CD4-positive, alpha-beta memory T cell (primary cell): ENCODE results near the gene FOXP1. TPM values are rescaled to one million over a fixed set of nuclear protein-coding genes. Genes with fewer than 3 reads are reported as not detected.

Experiments
- CTCF ChIA-PET: fragments of 350-600 bp; sonication (Branson Sonifier 250); formaldehyde crosslinking; loops from one replicate; lab custom pipeline; 2021; ENCODE audit warnings: inconsistent platforms; ENCODE audit not compliant: partially characterized antibody; lab: Charles Lee
- POLR2A ChIA-PET: fragments of 350-600 bp; sonication (Branson Sonifier 250); formaldehyde crosslinking; loops from one replicate; lab custom pipeline; 2021; ENCODE audit not compliant: partially characterized antibody; lab: Charles Lee
- DNase-seq, 5 donors: peaks; one replicate each; pipeline versions ENCODE4 v3.0.0 to v3.0.0-alpha.2; 2020 to 2022; ENCODE audit warnings: mixed read lengths in 1 of 5
- H3K27ac ChIP-seq: one replicate; pipeline ENCODE4 v1.7.0; 2013; ENCODE audit warnings: low read depth, low read length
- H3K27me3 ChIP-seq: 2 replicates; pipeline ENCODE4 v1.7.0; 2013; ENCODE audit warnings: mild to moderate bottlenecking, low read length, moderate library complexity; ENCODE audit not compliant: insufficient read depth
- H3K36me3 ChIP-seq: 2 replicates; pipeline ENCODE4 v1.7.0; 2013; ENCODE audit warnings: mild to moderate bottlenecking, low read length, moderate library complexity; ENCODE audit not compliant: insufficient read depth
- H3K4me1 ChIP-seq: 2 replicates; pipeline ENCODE4 v1.7.0; 2013; ENCODE audit warnings: mild to moderate bottlenecking, low read length, moderate library complexity; ENCODE audit not compliant: insufficient read depth
- H3K4me3 ChIP-seq, 2 donors: one replicate each; pipeline ENCODE4 v1.7.0; 2013; ENCODE audit warnings: low read length in 2 of 2, mild to moderate bottlenecking in 1 of 2
- H3K9me3 ChIP-seq, 2 donors: one replicate each; pipeline ENCODE4 v1.7.0; 2013; ENCODE audit warnings: low read length in 2 of 2, control low read depth in 1 of 2; ENCODE audit not compliant: control insufficient read depth in 1 of 2
- H3K27ac Mint-ChIP-seq, 7 donors: one replicate each; pipeline ENCODE4 v1.8.0; 2020 to 2021; ENCODE audit warnings: mixed read lengths in 7 of 7, mild to moderate bottlenecking in 6 of 7, inconsistent platforms in 3 of 7, moderate library complexity in 3 of 7
- H3K27me3 Mint-ChIP-seq, 2 donors: one replicate each; pipeline ENCODE4 v1.8.0; 2020 to 2021; ENCODE audit warnings: mixed read lengths in 2 of 2
- H3K36me3 Mint-ChIP-seq, 2 donors: one replicate each; pipeline ENCODE4 v1.8.0; 2020 to 2021; ENCODE audit warnings: mixed read lengths in 2 of 2, inconsistent platforms in 1 of 2, mild to moderate bottlenecking in 1 of 2
- H3K4me1 Mint-ChIP-seq, 4 donors: one replicate each; pipeline ENCODE4 v1.8.0; 2020 to 2021; ENCODE audit warnings: mixed read lengths in 4 of 4, mild to moderate bottlenecking in 1 of 4
- H3K4me3 Mint-ChIP-seq, 8 donors: one replicate each; pipeline ENCODE4 v1.8.0; 2020 to 2021; ENCODE audit warnings: mixed read lengths in 8 of 8, mild to moderate bottlenecking in 7 of 8, moderate library complexity in 6 of 8, inconsistent platforms in 3 of 8
- H3K9me3 Mint-ChIP-seq, 8 donors: one replicate each; pipeline ENCODE4 v1.8.0; 2020 to 2021; ENCODE audit warnings: mixed read lengths in 8 of 8, mild to moderate bottlenecking in 5 of 8, inconsistent platforms in 3 of 8, moderate library complexity in 1 of 8
- intact Hi-C: fragments of 100-400 bp; cut with micrococcal nuclease; formaldehyde crosslinking; loops from one replicate; pipeline ENCODE4 v1.15.1; 2023
- polyA plus RNA-seq, 2 donors: library from polyadenylated mRNA; unstranded; fragments of 300-500 nt; fragmentation: Illumina TruSeq; gene quantifications; one replicate each; pipeline ENCODE4 v1.2.3, GENCODE V29; 2021
- total RNA-seq, 2 experiments: library from RNA; stranded (reverse); gene quantifications; one replicate each; pipeline ENCODE4 v1.2.3, GENCODE V29; 2021

Gene FOXP1
- total and polyA plus RNA-seq, 4 experiments from 2014 or later: 189 to 348 (median 279) TPM

DNA sequence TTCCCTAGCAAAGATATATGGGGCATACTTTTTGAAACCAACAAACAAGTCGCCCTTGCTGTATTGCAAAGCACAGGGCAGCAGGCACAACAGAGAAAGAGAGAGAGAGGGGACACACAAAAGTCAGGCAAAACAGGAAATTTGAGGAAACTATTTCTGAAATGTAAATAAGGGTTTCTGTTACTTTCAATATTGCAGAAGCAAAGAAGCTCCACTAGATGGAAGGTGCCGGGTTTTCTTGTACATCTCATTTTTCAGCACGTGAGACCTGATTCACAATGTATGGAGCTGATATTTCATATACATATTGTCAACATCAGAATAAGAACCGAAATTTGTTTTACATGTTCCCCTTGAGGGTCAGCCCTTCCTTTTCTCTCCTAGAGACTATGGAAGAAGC is 127.4 kb downstream of the FOXP1 start:
- Mint-ChIP-seq H3K27ac (peak overlapping the region; percentile 93 to 98 (median 96)), H3K4me1 (peaks cover 80 to 98% (median 86%) of the 10 kb centered on the region in 4 donors), H3K9me3 (no peaks in the 10 kb centered on the region), H3K27me3 (no peaks in the 10 kb centered on the region), H3K4me3 (peak overlapping the region; percentile 59 to 91 (median 84)), H3K36me3 (peaks cover 17 to 20% of the 10 kb centered on the region in 2 donors)
- peak in 4 of 5 donors; percentile 40 to 47 (median 44) for DNase-seq
- intact Hi-C loops: loop anchor here (1.0 to 2.0 kb wide), 2 partner anchors 33 to 56 kb away; no protein-coding TSS in a partner anchor
- Histone ChIP-seq H3K27ac (peak overlapping the region; percentile 67), H3K27me3 (no peaks in the 10 kb centered on the region), H3K9me3 (no peaks in the 10 kb centered on the region), H3K4me1 (peaks cover 89% of the 10 kb centered on the region), H3K4me3 (peak overlapping the region; percentile 15 to 30), H3K36me3 (no peaks in the 10 kb centered on the region)
- ChIA-PET CTCF (interaction anchor here (0.7 to 3.8 kb wide), 13 partner anchors 11 to 263 kb away, joined by 3 to 23 read pairs (median 5); no protein-coding TSS in a partner anchor), POLR2A (interaction anchor here (0.9 to 6.4 kb wide), 14 partner anchors 12 to 391 kb away, joined by 3 to 102 read pairs (median 4); no protein-coding TSS in a partner anchor)

GRCh38 chr3:71454512-71455403 is 128.8 kb downstream of the FOXP1 start:
- H3K9me3 Mint-ChIP-seq: no peaks in the 10 kb centered on the region
- peak overlapping the region in 7 of 8 donors; percentile 54 to 91 (median 85) for H3K4me3 Mint-ChIP-seq
- Histone ChIP-seq H3K27me3 (no peaks in the 10 kb centered on the region), H3K27ac (peak overlapping the region; percentile 67), H3K36me3 (no peaks in the 10 kb centered on the region), H3K4me3 (peak overlapping the region in 1 of 2 donors; percentile 9), H3K9me3 (no peaks in the 10 kb centered on the region), H3K4me1 (peaks cover 98% of the 10 kb centered on the region)
- peak overlapping the region; percentile 93 to 98 (median 96) for H3K27ac Mint-ChIP-seq
- CTCF ChIA-PET: interaction anchor here (0.7 to 3.8 kb wide), 15 partner anchors 8 to 333 kb away, joined by 3 to 23 read pairs (median 4); no protein-coding TSS in a partner anchor
- peak in 2 of 5 donors; percentile 28 to 60 for DNase-seq
- POLR2A ChIA-PET: interaction anchor here (0.8 to 6.4 kb wide), 16 partner anchors 8 to 390 kb away, joined by 3 to 102 read pairs (median 4); no protein-coding TSS in a partner anchor
- no peaks in the 10 kb centered on the region for H3K27me3 Mint-ChIP-seq
- H3K36me3 Mint-ChIP-seq: peaks cover 12 to 16% of the 10 kb centered on the region in 2 donors
- H3K4me1 Mint-ChIP-seq: peaks cover 84 to 100% (median 93%) of the 10 kb centered on the region in 4 donors
- intact Hi-C loops: loop anchor here (1.0 kb wide), 1 partner anchor 10 kb away; no protein-coding TSS in a partner anchor

GRCh38 chr3:71453822-71454511 is 129.6 kb downstream of the FOXP1 start:
- Histone ChIP-seq H3K36me3 (no peaks in the 10 kb centered on the region), H3K4me3 (peak overlapping the region in 1 of 2 donors; percentile 9), H3K9me3 (no peaks in the 10 kb centered on the region), H3K27me3 (no peaks in the 10 kb centered on the region), H3K4me1 (peaks cover 100% of the 10 kb centered on the region), H3K27ac (peak overlapping the region; percentile 67)
- CTCF ChIA-PET: interaction anchor here (0.7 to 3.8 kb wide), 13 partner anchors 8 to 332 kb away, joined by 3 to 23 read pairs (median 4); no protein-coding TSS in a partner anchor
- Mint-ChIP-seq H3K36me3 (peaks cover 11 to 12% of the 10 kb centered on the region in 2 donors), H3K4me3 (peak overlapping the region; percentile 8 to 91 (median 74)), H3K27ac (peak overlapping the region; percentile 93 to 98 (median 96)), H3K4me1 (peaks cover 85 to 100% (median 94%) of the 10 kb centered on the region in 4 donors), H3K9me3 (no peaks in the 10 kb centered on the region), H3K27me3 (no peaks in the 10 kb centered on the region)
- POLR2A ChIA-PET: interaction anchor here (0.7 to 6.4 kb wide), 15 partner anchors 9 to 336 kb away, joined by 3 to 102 read pairs (median 5); no protein-coding TSS in a partner anchor
- peak in 1 of 5 donors; percentile 53 for DNase-seq
- intact Hi-C loops: loop anchor here (1.0 kb wide), 1 partner anchor 10 kb away; no protein-coding TSS in a partner anchor

DNA sequence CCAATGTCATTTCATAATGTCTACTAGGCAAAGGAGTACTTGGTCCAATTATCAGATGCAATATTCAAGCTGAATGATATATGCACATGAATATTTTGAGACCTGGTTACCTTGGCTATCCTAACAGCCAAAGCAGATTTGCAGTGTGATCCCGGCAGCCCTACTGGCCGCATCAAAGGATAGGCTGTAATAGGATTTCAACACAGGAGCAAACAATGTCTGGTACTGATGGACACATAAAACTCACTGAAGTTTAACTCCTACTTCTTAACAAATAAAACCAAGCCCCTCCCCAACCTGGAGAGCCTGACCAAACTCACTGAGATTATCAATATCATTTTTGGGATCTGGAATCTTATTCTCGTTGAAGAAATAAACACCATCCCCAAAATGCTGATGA is 130.2 kb downstream of the FOXP1 start:
- intact Hi-C loops: no loop called here
- ChIA-PET POLR2A (interaction anchor here (0.7 to 6.4 kb wide), 13 partner anchors 9 to 335 kb away, joined by 3 to 102 read pairs (median 5); no protein-coding TSS in a partner anchor), CTCF (interaction anchor here (0.8 to 3.8 kb wide), 11 partner anchors 8 to 368 kb away, joined by 3 to 23 read pairs (median 3); no protein-coding TSS in a partner anchor)
- no peak for DNase-seq
- peak overlapping the region; percentile 93 to 98 (median 96) for H3K27ac Mint-ChIP-seq
- Histone ChIP-seq H3K27ac (peak overlapping the region; percentile 67), H3K27me3 (no peaks in the 10 kb centered on the region), H3K36me3 (no peaks in the 10 kb centered on the region), H3K4me3 (no peak overlapping the region), H3K9me3 (no peaks in the 10 kb centered on the region), H3K4me1 (peaks cover 100% of the 10 kb centered on the region)
- no peaks in the 10 kb centered on the region for H3K27me3 Mint-ChIP-seq
- H3K4me3 Mint-ChIP-seq: peak overlapping the region in 7 of 8 donors; percentile 18 to 85 (median 62)
- peaks cover 11 to 12% of the 10 kb centered on the region in 2 donors for H3K36me3 Mint-ChIP-seq
- H3K4me1 Mint-ChIP-seq: peaks cover 86 to 100% (median 93%) of the 10 kb centered on the region in 4 donors
- no peaks in the 10 kb centered on the region for H3K9me3 Mint-ChIP-seq

DNA sequence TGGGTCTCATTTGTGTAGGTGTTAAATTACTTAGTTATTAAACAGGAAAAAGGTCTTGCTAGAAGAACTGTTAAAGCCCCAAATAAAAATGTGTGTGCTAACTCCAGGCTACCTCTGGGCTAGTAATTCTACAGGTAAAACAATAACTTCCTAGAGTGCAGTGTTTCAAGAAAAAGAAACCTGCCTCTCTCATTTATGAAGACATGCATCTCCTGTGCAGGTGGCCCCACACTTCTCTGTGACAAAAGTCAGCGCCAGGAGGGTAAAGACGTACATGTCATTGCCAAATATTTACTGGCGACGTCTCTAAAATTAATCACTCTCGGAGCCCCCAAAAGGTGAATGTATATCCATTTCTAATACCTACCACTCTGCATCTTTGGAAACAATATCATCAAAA is 131.7 kb downstream of the FOXP1 start:
- H3K27ac ChIP-seq: peak overlapping the region; percentile 15
- H3K27ac Mint-ChIP-seq: peak overlapping the region; percentile 86 to 98 (median 90)
- POLR2A ChIA-PET: interaction anchor here (2.2 to 6.4 kb wide), 4 partner anchors 8 to 43 kb away, joined by 7 to 102 read pairs (median 46); no protein-coding TSS in a partner anchor
- no peaks in the 10 kb centered on the region for H3K9me3 Mint-ChIP-seq
- intact Hi-C loops: no loop called here
- DNase-seq: no peak
- H3K27me3 Mint-ChIP-seq: no peaks in the 10 kb centered on the region
- peaks cover 87 to 100% (median 94%) of the 10 kb centered on the region in 4 donors for H3K4me1 Mint-ChIP-seq
- H3K4me1 ChIP-seq: peaks cover 100% of the 10 kb centered on the region
- CTCF ChIA-PET: interaction anchor here (1.0 to 1.9 kb wide), 4 partner anchors 8 to 54 kb away, joined by 3 to 4 read pairs (median 3); no protein-coding TSS in a partner anchor
- H3K4me3 ChIP-seq: no peak overlapping the region
- H3K27me3 ChIP-seq: no peaks in the 10 kb centered on the region
- no peaks in the 10 kb centered on the region for H3K36me3 ChIP-seq
- peak overlapping the region in 6 of 8 donors; percentile 68 to 88 (median 72) for H3K4me3 Mint-ChIP-seq
- H3K9me3 ChIP-seq: no peaks in the 10 kb centered on the region
- H3K36me3 Mint-ChIP-seq: peaks cover 11 to 12% of the 10 kb centered on the region in 2 donors

DNA sequence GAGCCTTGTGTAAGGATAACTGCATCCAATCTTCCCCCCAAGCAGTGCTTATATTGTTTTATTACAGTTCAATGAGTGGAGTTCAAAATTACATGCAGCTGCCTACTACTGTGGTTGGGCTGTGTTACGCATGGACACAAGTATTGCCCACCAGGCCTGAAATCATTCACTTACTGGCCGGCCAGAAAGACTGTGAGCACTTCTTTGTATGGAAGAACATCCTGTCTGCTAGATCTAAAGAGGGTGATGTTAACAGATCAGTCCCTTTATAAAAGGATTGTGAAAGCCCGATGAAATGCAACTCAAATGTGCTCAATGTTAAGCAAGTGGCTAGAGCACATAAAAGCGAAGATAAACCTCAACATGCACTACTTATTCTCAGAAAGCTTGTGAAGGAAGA is 132.5 kb downstream of the FOXP1 start:
- Histone ChIP-seq H3K4me1 (peaks cover 100% of the 10 kb centered on the region), H3K27ac (no peak overlapping the region), H3K9me3 (no peaks in the 10 kb centered on the region), H3K4me3 (no peak overlapping the region), H3K27me3 (no peaks in the 10 kb centered on the region), H3K36me3 (no peaks in the 10 kb centered on the region)
- Mint-ChIP-seq H3K36me3 (peaks cover 8 to 12% of the 10 kb centered on the region in 2 donors), H3K4me3 (peak overlapping the region; percentile 32 to 88 (median 70)), H3K9me3 (no peaks in the 10 kb centered on the region), H3K27ac (peak overlapping the region; percentile 87 to 98 (median 90)), H3K4me1 (peaks cover 87 to 100% (median 94%) of the 10 kb centered on the region in 4 donors), H3K27me3 (no peaks in the 10 kb centered on the region)
- no peak for DNase-seq
- CTCF ChIA-PET: interaction anchor here (1.9 kb wide), 1 partner anchor 32 kb away, joined by 4 read pairs; no protein-coding TSS in a partner anchor
- intact Hi-C loops: no loop called here
- POLR2A ChIA-PET: interaction anchor here (1.2 to 6.4 kb wide), 4 partner anchors 7 to 53 kb away, joined by 5 to 102 read pairs (median 46); no protein-coding TSS in a partner anchor
